Heart left ventricle (tissue), 13 donors: ENCODE data around the gene MPV17L.

Experiments used
- CTCF ChIP-seq, 12 donors: fragments of 200-600 bp; sonication (generic) in 4 of 12; IDR thresholded peaks; one replicate each; pipeline versions ENCODE4 v1.5.0 to v1.8.0; 2018 to 2022; ENCODE audit warnings: antibody characterized with exemption in 12 of 12, mild to moderate bottlenecking in 5 of 12
- POLR2A ChIP-seq, 2 donors: fragments of 450-650 bp; IDR thresholded peaks; one replicate each; pipeline ENCODE4 v1.6.1; 2017; ENCODE audit warnings: antibody characterized with exemption in 2 of 2, mild to moderate bottlenecking in 2 of 2, moderate library complexity in 2 of 2
- donor health status: ischemic (EF 13 %, LVEDD 7.1; RV severe dilation, severe dysfunction).
- donor health status: DM: no; HTN: yes; CAD: no.
- donor health status: DM: no; HTN: no; CAD: no.
- donor health status: ischemic (EF 25% LVEDD 6.9; RV normal size, moderate dysfunction).
- donor health status: ischemic (EF 25% LVEDD 5.7; RV mildly dilated, moderate dysfunction).
- donor health status: ischemic (EF 35%, LVEDD 5.7; RV mildly dilated, moderate dysfunction).
- donor health status: nonischemic (EF 11% LVEDD 7.7; RV severe dilation, severe dysfunction).
- donor health status: DM: yes; HTN: yes; CAD: no.
- donor health status: PGD.
- donor health status: ischemic (EF 29% LVEDD 5.4; RV normal size, mild dysfunction).
- donor health status: nonischemic (EF 23%, LVEDD 6.1; RV moderate dilation, normal function).

GRCh38 chr16:15457958-15458357 lies 62.4 kb downstream of the MPV17L start:
- TF ChIP-seq CTCF (IDR thresholded peaks at IDR 0.05) (no peak), POLR2A (IDR thresholded peaks at IDR 0.05) (no peak)
